GM18505 (cell line): ENCODE results near the gene GRM6.

Source experiments
- ATAC-seq: cut with Tn5 transposase; IDR thresholded peaks from one replicate; pipeline ENCODE4 v1.9.1; 2021; ENCODE audit not compliant: unreplicated experiment
- POLR2A ChIP-seq: IDR thresholded peaks from 4 replicates; pipeline ENCODE4 v1.6.1; 2011; ENCODE audit warnings: borderline replicate concordance; ENCODE audit not compliant: insufficient read depth, insufficient read length; ENCODE audit errors: extremely low read depth

The GRM6 gene

DNA sequence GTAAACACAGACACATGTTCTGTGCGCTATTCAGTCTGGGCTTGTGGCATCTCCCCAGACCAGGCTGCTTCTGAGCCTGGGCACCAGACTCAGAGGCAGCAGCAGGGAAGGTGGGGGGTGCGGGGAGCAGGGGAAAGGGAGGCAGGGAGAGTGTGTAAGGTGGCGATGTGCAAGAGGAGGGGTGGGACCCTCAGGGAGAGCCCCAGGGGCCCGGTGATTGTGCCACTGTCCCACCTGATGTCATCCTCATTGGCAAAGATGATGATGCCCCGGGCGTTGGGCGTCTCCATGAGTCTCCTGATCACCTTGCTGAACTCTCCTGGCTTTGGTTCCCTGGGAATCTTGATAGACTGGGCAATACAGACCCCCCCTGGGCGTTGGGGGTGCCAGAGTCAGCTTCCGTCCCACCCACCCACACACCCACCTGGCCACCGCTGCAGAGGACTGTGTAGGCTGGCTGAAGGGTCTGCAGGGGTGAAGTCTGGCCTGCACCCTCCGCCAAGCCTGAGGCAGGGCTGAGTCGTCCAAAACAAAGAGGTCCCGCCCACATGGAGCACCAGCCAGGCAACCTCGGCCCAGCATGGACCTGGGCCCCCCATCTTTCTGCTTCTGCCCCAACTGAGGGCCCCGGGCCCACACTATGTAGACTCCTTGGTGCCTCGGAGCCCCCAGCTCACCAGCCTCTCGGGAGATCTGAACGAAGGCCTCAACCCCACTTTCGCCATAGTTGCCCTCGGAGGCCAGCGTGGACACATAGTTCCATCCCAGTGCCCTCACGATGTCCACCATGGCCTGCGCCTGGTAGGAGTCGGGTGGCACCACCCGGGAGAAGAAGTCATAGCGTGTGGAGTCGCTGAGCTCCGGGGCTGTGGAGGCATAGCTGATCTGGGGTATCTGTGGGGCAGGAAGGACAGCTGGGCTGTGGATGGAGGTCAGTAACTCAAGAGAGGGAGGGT is 3.7 kb downstream of the GRM6 start:
- ATAC-seq: no peak
- no peak for TF ChIP-seq POLR2A

DNA sequence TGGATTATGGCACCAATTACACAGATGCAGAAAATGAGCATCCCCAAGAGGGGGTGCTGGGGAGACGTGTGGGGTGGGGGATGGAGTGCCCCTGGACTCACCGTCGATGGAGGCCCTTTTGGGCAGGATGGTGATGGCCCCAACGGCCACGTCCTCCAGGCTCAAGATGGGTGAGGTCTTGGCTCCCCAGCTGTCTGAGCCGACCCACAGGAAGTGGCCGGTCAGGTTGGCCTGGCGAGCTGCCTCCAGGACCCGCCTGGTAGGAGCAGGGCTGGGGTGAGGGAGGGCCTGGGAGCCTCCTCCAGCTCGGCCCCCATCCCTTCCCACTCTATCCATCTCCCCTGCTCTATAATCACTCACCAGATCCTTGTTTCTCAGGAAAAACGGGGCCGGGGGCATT is 4.6 kb downstream of the GRM6 start:
- no peak for TF ChIP-seq POLR2A
- ATAC-seq: no peak

DNA sequence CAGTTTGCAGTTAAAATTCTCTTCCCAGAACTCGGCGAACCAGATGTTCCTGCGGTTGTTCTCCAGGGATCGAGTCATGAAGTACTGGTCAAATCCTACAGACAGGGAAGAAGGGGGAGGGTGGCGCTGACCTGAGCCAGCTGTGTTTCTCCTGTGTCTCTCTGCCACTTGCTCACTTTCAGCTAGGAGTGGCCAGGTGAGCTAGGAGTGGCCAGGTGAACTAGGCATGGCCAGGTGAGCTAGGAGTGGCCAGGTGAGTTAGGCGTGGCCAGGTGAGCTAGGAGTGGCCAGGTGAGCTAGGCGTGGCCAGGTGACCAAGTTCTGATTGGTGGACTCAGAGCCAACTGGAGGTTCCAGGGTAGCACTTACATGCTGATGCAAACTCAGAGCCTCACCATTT is 5.8 kb downstream of the GRM6 start:
- no peak for ATAC-seq
- no peak for TF ChIP-seq POLR2A

DNA sequence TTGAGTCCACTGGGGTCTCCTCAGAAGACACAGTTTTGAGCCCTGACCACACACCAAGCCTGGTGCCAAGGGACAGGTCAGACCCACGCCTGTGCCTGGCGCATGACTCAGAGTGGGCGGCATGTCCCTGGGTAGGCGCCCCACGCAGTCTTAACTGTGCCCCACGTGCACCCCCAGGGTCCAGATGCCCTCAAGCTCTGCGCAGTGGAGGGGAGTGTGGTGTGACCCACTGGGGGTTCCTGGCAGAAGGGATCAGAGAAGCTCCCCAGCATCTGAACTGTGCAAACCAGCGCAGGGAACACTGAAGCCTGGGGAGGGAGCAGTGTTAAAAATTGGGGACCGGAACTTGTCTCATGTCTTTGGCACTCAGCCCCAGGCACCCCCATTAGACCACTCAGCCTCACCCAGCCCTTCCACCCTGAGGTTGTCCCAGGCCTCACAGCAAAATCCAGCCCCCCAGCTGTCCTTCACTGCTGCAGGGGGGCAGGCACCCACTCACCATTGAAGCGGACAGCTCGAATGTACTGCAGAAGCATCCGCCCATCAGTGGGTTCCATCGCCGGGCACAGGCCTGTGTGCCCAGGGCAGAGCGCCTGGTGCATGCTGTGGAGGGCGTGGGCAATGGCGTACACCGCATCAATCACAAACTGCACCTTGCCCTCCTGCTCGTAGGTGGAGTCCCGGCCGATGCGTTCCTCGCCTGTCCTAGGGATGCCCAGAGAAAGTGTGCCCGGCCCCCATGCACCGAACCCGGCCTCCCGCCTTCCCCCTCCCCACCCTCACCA is 6.5 kb downstream of the GRM6 start:
- ATAC-seq: no peak
- no peak for TF ChIP-seq POLR2A

- ATAC-seq: no peak
- no peak for TF ChIP-seq POLR2A
These were observed 8.7 kb downstream of the GRM6 start for GRCh38 chr5:178986326-178986960.

DNA sequence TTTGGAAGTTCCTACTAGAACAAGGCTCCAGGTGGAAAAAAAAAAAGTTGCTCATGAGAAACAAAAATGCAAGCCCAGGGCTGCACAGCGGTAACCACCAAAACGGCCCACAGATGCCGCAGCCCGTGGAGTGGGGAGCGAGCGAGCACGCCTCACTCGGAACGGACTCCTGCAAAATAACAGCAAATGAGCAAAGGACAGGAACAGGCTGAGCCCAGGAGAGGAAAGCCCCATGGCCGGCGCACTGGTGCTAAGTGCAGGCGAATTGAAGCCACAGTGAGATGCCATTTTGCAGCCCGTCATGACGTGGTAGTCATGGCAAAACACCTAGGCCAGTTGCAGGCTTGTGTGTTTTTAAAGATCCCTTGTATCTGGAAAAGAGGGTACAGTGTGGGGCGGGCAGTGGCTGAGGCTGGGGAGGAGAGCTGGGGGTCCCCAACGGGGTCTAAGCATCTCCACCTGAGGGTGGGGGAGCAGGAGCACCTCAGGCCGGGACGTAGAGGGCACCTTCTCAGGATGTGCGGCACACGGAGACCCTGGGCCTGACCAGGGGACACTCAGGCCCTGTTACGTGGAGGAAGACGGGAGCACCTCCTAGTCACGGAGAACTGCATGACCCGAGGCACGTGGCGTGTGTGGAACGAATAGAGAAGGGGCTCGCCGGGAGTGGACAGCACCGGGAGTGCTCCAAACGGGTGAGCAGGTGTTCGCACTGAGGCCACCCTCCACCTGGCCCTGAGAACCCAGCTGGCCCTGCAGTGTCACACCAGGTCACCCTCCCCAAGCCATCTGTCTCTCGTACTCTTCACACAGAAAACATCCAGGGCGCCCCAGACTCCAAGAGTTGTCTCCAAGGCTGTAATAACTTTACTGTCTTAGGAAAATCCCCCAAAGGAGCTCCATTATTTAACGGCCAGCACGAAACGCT is 10.7 kb downstream of the GRM6 start:
- no peak for ATAC-seq
- TF ChIP-seq POLR2A: no peak

GRCh38 chr5:178983728-178984127 is 11.4 kb downstream of the GRM6 start:
- no peak for ATAC-seq
- no peak for TF ChIP-seq POLR2A

GRCh38 chr5:178982941-178983340 is 12.2 kb downstream of the GRM6 start:
- ATAC-seq: no peak
- TF ChIP-seq POLR2A: no peak

DNA sequence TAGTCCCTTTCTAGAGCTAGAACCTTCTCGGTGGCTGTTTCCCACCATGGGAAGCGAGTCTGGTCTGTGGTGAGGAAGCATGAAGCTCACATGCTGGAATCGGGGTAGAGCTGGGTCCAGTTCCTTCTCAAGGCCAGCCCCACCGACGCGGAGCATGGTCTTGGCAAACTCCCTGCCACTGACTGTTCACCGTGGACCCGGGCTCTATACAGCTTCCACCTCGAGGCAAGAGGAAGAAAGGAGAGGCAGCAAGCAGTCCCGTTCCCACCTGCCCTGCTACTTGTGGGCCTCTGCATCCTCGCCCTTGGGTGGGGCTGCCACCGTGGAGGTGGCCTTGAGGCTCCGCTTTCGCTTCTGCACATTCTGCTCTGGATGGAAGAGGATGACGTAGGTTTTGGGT is 13.7 kb downstream of the GRM6 start:
- ATAC-seq: no peak
- TF ChIP-seq POLR2A: no peak

GRCh38 chr5:178965465-178966055 is 29.6 kb downstream of the GRM6 start:
- no peak for ATAC-seq
- TF ChIP-seq POLR2A: no peak

- TF ChIP-seq POLR2A: no peak
- ATAC-seq: no peak
These were observed 53.8 kb downstream of the GRM6 start for GRCh38 chr5:178941361-178941760.
